ENCODE data around the gene BLM. TPM values are rescaled to one million over a fixed set of nuclear protein-coding genes. Genes with fewer than 3 reads are reported as not detected.

BLM gene
- total and polyA plus RNA-seq, 2 of the 8 experiments (the other 6 are each of a cell fraction or from before 2014, with no cell fraction given): 15.2 to 46.7 TPM

DNA sequence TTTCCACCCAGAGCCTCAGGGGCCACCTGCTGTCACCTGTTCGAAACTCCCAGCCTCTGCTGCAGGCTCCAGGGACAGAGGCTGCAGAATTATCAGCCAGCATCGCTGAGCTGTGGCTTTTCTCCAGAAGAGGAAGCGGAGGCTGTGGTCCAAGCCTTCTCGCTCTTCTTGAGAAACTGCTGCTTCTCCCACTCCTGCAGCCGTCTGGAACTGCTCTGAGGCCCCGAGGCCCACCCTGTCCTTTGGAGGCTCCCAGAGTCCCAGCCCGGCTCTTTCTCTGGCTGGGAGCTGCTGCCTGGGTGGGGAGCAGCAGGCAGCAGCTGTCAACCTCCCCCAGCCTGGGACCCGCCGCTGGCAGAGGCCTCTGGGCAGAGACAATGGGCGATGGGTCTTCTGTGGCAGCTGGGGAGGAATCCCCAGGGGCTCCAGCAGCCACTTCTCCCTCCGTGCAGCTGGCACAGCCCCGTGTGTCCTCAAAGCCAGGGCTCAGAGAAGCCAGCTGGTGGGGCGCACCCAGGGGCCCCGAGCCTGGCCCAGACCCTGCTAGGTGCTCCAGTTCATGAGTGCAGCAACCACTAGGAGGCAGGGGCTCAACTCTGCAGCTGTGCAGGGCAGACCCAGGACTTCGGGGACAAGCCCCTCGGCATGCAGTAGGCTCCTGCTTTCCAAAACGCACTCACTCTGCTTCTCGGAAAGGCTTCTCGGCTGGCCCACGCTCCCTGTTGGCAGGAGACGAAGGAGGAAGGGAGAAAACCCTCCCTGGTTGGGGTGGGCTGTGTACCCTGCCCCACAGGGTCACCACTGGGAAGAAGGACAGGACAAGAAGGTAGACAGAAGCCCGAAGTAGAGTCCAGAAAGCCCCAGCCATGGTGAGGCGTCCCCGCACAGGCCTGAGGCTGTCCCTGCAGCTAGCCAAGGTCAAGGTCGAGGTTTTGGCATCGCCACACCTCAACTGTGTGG, 101.4 kb downstream of the BLM start:
- Histone ChIP-seq H3K36me3 (ENCODE audit: control insufficient read depth in 2 of 4, insufficient read depth in 4 of 4, low read length in 3 of 4) (peaks cover 0 to 10% (median 1%) of the 10 kb centered on the region in 4 experiments; a peak in 3 of 8 replicates), H3K23ac (ENCODE audit: insufficient read length) (no peak overlapping the region), H4K91ac (replicated peaks; ENCODE audit: insufficient read length, low read length) (peak overlapping the region; percentile 59), H2BK20ac (ENCODE audit: low read length) (no peak overlapping the region), H4K5ac (ENCODE audit: insufficient read length, low read depth, low read length) (no peak overlapping the region), H2BK12ac (ENCODE audit: low read depth, low read length) (peak overlapping the region; percentile 17; the same call in 1 of the 2 replicates), H3K18ac (ENCODE audit: extremely low read depth, low read length) (no peak overlapping the region; the same call in 1 of the 2 replicates), H3K79me1 (ENCODE audit: low read depth, low read length) (no peaks in the 10 kb centered on the region), H2BK120ac (replicated peaks; ENCODE audit: low read depth, low read length) (no peak overlapping the region), H3K27me3 (replicated peaks in 1 of 4; ENCODE audit: control insufficient read depth in 3 of 4, extremely low read depth in 1 of 4, insufficient read depth in 3 of 4, low read length in 3 of 4) (no peaks in the 10 kb centered on the region), H2BK15ac (ENCODE audit: low read length) (0 out of 2 replicates have a peak overlapping the region, but pooled peaks have one; percentile 81), H3K23me2 (ENCODE audit: low read depth, low read length) (no peaks in the 10 kb centered on the region), H3K4me3 (ENCODE audit: extremely low read depth in 1 of 4, insufficient read depth in 2 of 4, low read depth in 3 of 4, low read length in 4 of 4) (no peak overlapping the region), H3K56ac (replicated peaks; ENCODE audit: insufficient read length, low read depth, low read length) (no peak overlapping the region), H4K20me1 (replicated peaks in 1 of 2; ENCODE audit: control insufficient read depth in 1 of 2, insufficient read depth in 2 of 2, low read length in 2 of 2) (no peaks in the 10 kb centered on the region), H3K14ac (ENCODE audit: insufficient read length) (no peak overlapping the region), H4K8ac (ENCODE audit: extremely low read depth, insufficient read depth, low read length) (peak overlapping the region; percentile 71), H3K79me2 (ENCODE audit: control insufficient read depth in 1 of 2, insufficient read depth in 2 of 2, low read length in 2 of 2) (no peaks in the 10 kb centered on the region), H3K4me2 (ENCODE audit: insufficient read depth in 1 of 2, low read depth in 2 of 2, low read length in 2 of 2) (no peak overlapping the region), H3K27ac (ENCODE audit: low read depth, low read length) (no peak overlapping the region), H2BK5ac (ENCODE audit: low read depth, low read length) (peak overlapping the region; percentile 71; the same call in 1 of the 2 replicates), H2AFZ (ENCODE audit: low read length) (no peak overlapping the region), H2AK5ac (ENCODE audit: low read depth, low read length) (peak overlapping the region; percentile 65; the same call in 1 of the 2 replicates), H3K9me3 (ENCODE audit: insufficient read depth in 2 of 2, low read depth in 1 of 2, low read length in 1 of 2) (no peaks in the 10 kb centered on the region), H3K9ac (replicated peaks in 1 of 4; ENCODE audit: extremely low read depth in 1 of 4, low read depth in 3 of 4, low read length in 3 of 4) (no peak overlapping the region), H3K4me1 (replicated peaks in 1 of 4; ENCODE audit: control insufficient read depth in 3 of 4, insufficient read depth in 4 of 4, low read length in 3 of 4) (peaks cover 9 to 20% (median 17%) of the 10 kb centered on the region in 4 experiments), H3K4ac (replicated peaks; ENCODE audit: insufficient read length, low read depth, low read length) (no peak overlapping the region)
- ChIA-PET CTCF (ENCODE audit: partially characterized antibody) (interaction anchor here (0.6 to 12.3 kb wide), 29 partner anchors 8 to 525 kb away, joined by 3 to 132 read pairs (median 4); partner anchors contain the start of genes FES, FURIN and UNC45A), POLR2A (ENCODE audit: partially characterized antibody) (interaction anchor here (0.9 to 2.4 kb wide), 5 partner anchors 11 to 67 kb away, joined by 3 to 11 read pairs (median 4); no protein-coding TSS in a partner anchor)
- DNase-seq (ENCODE audit: low read depth in 1 of 2, low spot score in 2 of 2) (peak in 1 of 2 experiments; percentile 53), FAIRE-seq (no peak)
- 85% methylated on average over 24 of the region's 26 CpGs; no CpG with 5 or more reads in 1 of the 2 experiments for WGBS, 2 experiments (ENCODE audit: extremely low coverage in 1 of 2, insufficient coverage in 1 of 2, insufficient read length in 1 of 2, insufficient replicate concordance in 2 of 2, low coverage in 1 of 2, low lambda C conversion rate in 2 of 2, missing lambda C conversion rate in 1 of 2)
- TF ChIP-seq TBP (IDR thresholded peaks at IDR 0.05; ENCODE audit: low read depth, low read length): no peak
- TF ChIP-seq, protein P1, sequence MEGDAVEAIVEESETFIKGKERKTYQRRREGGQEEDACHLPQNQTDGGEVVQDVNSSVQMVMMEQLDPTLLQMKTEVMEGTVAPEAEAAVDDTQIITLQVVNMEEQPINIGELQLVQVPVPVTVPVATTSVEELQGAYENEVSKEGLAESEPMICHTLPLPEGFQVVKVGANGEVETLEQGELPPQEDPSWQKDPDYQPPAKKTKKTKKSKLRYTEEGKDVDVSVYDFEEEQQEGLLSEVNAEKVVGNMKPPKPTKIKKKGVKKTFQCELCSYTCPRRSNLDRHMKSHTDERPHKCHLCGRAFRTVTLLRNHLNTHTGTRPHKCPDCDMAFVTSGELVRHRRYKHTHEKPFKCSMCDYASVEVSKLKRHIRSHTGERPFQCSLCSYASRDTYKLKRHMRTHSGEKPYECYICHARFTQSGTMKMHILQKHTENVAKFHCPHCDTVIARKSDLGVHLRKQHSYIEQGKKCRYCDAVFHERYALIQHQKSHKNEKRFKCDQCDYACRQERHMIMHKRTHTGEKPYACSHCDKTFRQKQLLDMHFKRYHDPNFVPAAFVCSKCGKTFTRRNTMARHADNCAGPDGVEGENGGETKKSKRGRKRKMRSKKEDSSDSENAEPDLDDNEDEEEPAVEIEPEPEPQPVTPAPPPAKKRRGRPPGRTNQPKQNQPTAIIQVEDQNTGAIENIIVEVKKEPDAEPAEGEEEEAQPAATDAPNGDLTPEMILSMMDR (IDR thresholded peaks at IDR 0.05; ENCODE audit: control extremely low read depth in 1 of 3, insufficient read depth in 1 of 3, low read depth in 1 of 3, low read length in 3 of 3): peak; percentile 59 to 65 (median 63)
- peak; percentile 59 to 73 for TF ChIP-seq RAD21 (IDR thresholded peaks at IDR 0.05 in 1 of 2, conservative IDR thresholded peaks at IDR 0.05 in 1 of 2; ENCODE audit: low read depth in 2 of 2, low read length in 2 of 2)

All from H1 (cell line).